ENCODE measurements around the gene MT1E. TPM values are rescaled to one million over a fixed set of nuclear protein-coding genes. Genes with fewer than 3 reads are reported as not detected.

The MT1E gene
- total and polyA plus RNA-seq, 2 of the 8 experiments (the other 6 are each of a cell fraction or from before 2014, with no cell fraction given), result 7.9 to 117 TPM

DNA sequence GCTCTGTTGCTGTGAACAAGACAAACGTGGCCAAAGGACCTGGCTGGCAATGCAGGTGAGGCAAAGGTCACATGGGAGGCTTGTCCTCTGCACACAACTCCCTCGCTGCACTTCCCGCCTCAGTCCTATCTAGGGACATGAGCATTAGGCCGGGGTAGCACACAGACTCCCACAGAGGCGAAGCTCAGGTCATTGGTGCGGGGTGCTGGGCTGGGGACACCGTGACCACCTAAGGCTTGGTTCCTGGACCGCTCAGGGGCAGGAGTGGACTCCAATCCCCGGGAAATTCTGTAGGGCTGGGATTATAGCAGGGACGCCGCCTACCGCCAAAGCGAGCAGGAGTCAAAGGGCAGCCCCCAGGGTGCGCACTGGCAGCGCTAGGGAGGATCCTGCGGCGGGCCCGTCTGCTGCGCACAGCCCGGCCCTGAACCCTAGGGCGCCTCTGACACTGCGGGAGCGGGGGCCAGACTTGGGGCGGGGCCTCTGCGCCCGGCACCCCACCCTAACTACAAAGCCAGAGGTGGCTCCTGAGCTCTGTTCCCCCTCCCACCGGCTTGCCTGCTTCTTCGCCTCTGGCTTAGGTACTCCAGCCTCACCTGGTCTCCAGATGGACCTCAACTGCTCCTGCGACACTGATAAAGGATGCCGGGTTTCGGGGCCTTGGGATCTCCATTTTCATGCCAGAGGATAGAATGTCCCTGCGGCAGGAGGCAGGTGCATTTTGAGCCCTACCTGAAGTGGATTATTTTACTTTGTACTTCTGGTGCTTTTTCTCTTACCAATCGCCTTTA is 22.3 kb downstream of the MT1E start (continued):
- TF ChIP-seq, protein P1, sequence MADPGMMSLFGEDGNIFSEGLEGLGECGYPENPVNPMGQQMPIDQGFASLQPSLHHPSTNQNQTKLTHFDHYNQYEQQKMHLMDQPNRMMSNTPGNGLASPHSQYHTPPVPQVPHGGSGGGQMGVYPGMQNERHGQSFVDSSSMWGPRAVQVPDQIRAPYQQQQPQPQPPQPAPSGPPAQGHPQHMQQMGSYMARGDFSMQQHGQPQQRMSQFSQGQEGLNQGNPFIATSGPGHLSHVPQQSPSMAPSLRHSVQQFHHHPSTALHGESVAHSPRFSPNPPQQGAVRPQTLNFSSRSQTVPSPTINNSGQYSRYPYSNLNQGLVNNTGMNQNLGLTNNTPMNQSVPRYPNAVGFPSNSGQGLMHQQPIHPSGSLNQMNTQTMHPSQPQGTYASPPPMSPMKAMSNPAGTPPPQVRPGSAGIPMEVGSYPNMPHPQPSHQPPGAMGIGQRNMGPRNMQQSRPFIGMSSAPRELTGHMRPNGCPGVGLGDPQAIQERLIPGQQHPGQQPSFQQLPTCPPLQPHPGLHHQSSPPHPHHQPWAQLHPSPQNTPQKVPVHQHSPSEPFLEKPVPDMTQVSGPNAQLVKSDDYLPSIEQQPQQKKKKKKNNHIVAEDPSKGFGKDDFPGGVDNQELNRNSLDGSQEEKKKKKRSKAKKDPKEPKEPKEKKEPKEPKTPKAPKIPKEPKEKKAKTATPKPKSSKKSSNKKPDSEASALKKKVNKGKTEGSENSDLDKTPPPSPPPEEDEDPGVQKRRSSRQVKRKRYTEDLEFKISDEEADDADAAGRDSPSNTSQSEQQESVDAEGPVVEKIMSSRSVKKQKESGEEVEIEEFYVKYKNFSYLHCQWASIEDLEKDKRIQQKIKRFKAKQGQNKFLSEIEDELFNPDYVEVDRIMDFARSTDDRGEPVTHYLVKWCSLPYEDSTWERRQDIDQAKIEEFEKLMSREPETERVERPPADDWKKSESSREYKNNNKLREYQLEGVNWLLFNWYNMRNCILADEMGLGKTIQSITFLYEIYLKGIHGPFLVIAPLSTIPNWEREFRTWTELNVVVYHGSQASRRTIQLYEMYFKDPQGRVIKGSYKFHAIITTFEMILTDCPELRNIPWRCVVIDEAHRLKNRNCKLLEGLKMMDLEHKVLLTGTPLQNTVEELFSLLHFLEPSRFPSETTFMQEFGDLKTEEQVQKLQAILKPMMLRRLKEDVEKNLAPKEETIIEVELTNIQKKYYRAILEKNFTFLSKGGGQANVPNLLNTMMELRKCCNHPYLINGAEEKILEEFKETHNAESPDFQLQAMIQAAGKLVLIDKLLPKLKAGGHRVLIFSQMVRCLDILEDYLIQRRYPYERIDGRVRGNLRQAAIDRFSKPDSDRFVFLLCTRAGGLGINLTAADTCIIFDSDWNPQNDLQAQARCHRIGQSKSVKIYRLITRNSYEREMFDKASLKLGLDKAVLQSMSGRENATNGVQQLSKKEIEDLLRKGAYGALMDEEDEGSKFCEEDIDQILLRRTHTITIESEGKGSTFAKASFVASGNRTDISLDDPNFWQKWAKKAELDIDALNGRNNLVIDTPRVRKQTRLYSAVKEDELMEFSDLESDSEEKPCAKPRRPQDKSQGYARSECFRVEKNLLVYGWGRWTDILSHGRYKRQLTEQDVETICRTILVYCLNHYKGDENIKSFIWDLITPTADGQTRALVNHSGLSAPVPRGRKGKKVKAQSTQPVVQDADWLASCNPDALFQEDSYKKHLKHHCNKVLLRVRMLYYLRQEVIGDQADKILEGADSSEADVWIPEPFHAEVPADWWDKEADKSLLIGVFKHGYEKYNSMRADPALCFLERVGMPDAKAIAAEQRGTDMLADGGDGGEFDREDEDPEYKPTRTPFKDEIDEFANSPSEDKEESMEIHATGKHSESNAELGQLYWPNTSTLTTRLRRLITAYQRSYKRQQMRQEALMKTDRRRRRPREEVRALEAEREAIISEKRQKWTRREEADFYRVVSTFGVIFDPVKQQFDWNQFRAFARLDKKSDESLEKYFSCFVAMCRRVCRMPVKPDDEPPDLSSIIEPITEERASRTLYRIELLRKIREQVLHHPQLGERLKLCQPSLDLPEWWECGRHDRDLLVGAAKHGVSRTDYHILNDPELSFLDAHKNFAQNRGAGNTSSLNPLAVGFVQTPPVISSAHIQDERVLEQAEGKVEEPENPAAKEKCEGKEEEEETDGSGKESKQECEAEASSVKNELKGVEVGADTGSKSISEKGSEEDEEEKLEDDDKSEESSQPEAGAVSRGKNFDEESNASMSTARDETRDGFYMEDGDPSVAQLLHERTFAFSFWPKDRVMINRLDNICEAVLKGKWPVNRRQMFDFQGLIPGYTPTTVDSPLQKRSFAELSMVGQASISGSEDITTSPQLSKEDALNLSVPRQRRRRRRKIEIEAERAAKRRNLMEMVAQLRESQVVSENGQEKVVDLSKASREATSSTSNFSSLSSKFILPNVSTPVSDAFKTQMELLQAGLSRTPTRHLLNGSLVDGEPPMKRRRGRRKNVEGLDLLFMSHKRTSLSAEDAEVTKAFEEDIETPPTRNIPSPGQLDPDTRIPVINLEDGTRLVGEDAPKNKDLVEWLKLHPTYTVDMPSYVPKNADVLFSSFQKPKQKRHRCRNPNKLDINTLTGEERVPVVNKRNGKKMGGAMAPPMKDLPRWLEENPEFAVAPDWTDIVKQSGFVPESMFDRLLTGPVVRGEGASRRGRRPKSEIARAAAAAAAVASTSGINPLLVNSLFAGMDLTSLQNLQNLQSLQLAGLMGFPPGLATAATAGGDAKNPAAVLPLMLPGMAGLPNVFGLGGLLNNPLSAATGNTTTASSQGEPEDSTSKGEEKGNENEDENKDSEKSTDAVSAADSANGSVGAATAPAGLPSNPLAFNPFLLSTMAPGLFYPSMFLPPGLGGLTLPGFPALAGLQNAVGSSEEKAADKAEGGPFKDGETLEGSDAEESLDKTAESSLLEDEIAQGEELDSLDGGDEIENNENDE (IDR thresholded peaks at IDR 0.05; ENCODE audit: insufficient replicate concordance, low read length), result no peak
- TF ChIP-seq NRF1 (IDR thresholded peaks at IDR 0.05; ENCODE audit: low read depth, low read length), result no peak
- no peak for TF ChIP-seq HDAC6 (IDR thresholded peaks at IDR 0.05; ENCODE audit: low read depth, low read length)
- TF ChIP-seq EP300 (IDR thresholded peaks at IDR 0.05; ENCODE audit: borderline replicate concordance in 1 of 2, low read depth in 2 of 2, low read length in 2 of 2), result no peak
- no peak for TF ChIP-seq MAFK (IDR thresholded peaks at IDR 0.05; ENCODE audit: low read depth, low read length)
- TF ChIP-seq, protein P2, sequence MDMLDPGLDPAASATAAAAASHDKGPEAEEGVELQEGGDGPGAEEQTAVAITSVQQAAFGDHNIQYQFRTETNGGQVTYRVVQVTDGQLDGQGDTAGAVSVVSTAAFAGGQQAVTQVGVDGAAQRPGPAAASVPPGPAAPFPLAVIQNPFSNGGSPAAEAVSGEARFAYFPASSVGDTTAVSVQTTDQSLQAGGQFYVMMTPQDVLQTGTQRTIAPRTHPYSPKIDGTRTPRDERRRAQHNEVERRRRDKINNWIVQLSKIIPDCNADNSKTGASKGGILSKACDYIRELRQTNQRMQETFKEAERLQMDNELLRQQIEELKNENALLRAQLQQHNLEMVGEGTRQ (IDR thresholded peaks at IDR 0.05; ENCODE audit: low read length), result peak; percentile 37; the same call in 1 of the 2 replicates
- no peak for TF ChIP-seq CHD2 (IDR thresholded peaks at IDR 0.05; ENCODE audit: low read length)
- no peak for TF ChIP-seq RBBP5 (IDR thresholded peaks at IDR 0.05; ENCODE audit: borderline replicate concordance, low read depth, low read length)
